Stomach smooth muscle (tissue), 2 donors: ENCODE measurements around the gene CXCL6.
A peak's percentile ranks its signal among the peaks of the same experiment; 100 is the strongest.

ENCODE experiments used
- H3K27ac ChIP-seq: one replicate; pipeline ENCODE4 v1.7.0; 2013; ENCODE audit warnings: mild to moderate bottlenecking, low read length, inconsistent platforms
- H3K27me3 ChIP-seq, 2 donors: one replicate each; pipeline ENCODE4 v1.7.0; 2013; ENCODE audit warnings: low read length in 2 of 2; ENCODE audit not compliant: insufficient read depth in 2 of 2, control insufficient read depth in 1 of 2
- H3K36me3 ChIP-seq, 2 donors: one replicate each; pipeline ENCODE4 v1.7.0; 2013; ENCODE audit warnings: low read length in 2 of 2; ENCODE audit not compliant: control insufficient read depth in 2 of 2, insufficient read depth in 2 of 2
- H3K4me1 ChIP-seq: one replicate; pipeline ENCODE4 v1.7.0; 2013; ENCODE audit warnings: low read length; ENCODE audit not compliant: control insufficient read depth, insufficient read depth
- H3K4me3 ChIP-seq, 2 donors: one replicate each; pipeline ENCODE4 v1.7.0; 2013; ENCODE audit warnings: low read length in 2 of 2
- H3K9ac ChIP-seq, 2 donors: one replicate each; pipeline ENCODE4 v1.7.0; 2013; ENCODE audit warnings: low read length in 2 of 2, mild to moderate bottlenecking in 1 of 2
- H3K9me3 ChIP-seq, 2 donors: one replicate each; pipeline ENCODE4 v1.7.0; 2013; ENCODE audit warnings: low read length in 2 of 2; ENCODE audit not compliant: control insufficient read depth in 2 of 2
- donor health status: healthy.
- donor health status: Pancreatic carcinoma.

Gene CXCL6

GRCh38 chr4:73836373-73837279, at the start of gene CXCL6:
Gene CXCL6, plus strand, starts transcription at chr4:73836678. Its CDS starts 73 bp downstream, at chr4:73836751.
- Histone ChIP-seq H3K27me3 (peaks cover 3 to 15% of the 10 kb centered on the region in 2 donors), H3K9me3 (no peaks in the 10 kb centered on the region), H3K4me3 (peak within 1 kb of the TSS in 1 of 2 donors; percentile 59), H3K27ac (no peak within 1 kb of the TSS), H3K9ac (no peak within 1 kb of the TSS), H3K36me3 (no peaks in the 10 kb centered on the region), H3K4me1 (peaks cover 4% of the 10 kb centered on the region)

- Histone ChIP-seq H3K36me3 (no peaks in the 10 kb centered on the region), H3K9me3 (no peaks in the 10 kb centered on the region), H3K4me1 (no peaks in the 10 kb centered on the region), H3K4me3 (no peak overlapping the region), H3K27me3 (no peaks in the 10 kb centered on the region), H3K27ac (no peak overlapping the region), H3K9ac (no peak overlapping the region)
Measured at GRCh38 chr4:73788411-73788810, 48.1 kb upstream of the CXCL6 start.

GRCh38 chr4:73798842-73799241, 37.6 kb upstream of the CXCL6 start:
- Histone ChIP-seq H3K4me3 (no peak overlapping the region), H3K27ac (no peak overlapping the region), H3K36me3 (no peaks in the 10 kb centered on the region), H3K4me1 (no peaks in the 10 kb centered on the region), H3K27me3 (no peaks in the 10 kb centered on the region), H3K9me3 (peaks cover 0 to 3% of the 10 kb centered on the region in 2 donors), H3K9ac (no peak overlapping the region)

- Histone ChIP-seq H3K27ac (no peak overlapping the region), H3K9ac (no peak overlapping the region), H3K4me3 (no peak overlapping the region), H3K27me3 (no peaks in the 10 kb centered on the region), H3K36me3 (no peaks in the 10 kb centered on the region), H3K9me3 (peaks cover 0 to 3% of the 10 kb centered on the region in 2 donors), H3K4me1 (no peaks in the 10 kb centered on the region)
Measured at GRCh38 chr4:73800206-73800605, 36.3 kb upstream of the CXCL6 start.

GRCh38 chr4:73801692-73802091, 34.8 kb upstream of the CXCL6 start:
- Histone ChIP-seq H3K4me3 (no peak overlapping the region), H3K36me3 (no peaks in the 10 kb centered on the region), H3K9me3 (peaks cover 0 to 3% of the 10 kb centered on the region in 2 donors), H3K27ac (no peak overlapping the region), H3K4me1 (no peaks in the 10 kb centered on the region), H3K27me3 (no peaks in the 10 kb centered on the region), H3K9ac (no peak overlapping the region)

GRCh38 chr4:73803213-73803612, 33.3 kb upstream of the CXCL6 start:
- no peak overlapping the region for H3K9ac ChIP-seq
- no peak overlapping the region for H3K4me3 ChIP-seq
- no peaks in the 10 kb centered on the region for H3K4me1 ChIP-seq
- no peaks in the 10 kb centered on the region for H3K36me3 ChIP-seq
- H3K9me3 ChIP-seq: peaks cover 0 to 3% of the 10 kb centered on the region in 2 donors
- no peak overlapping the region for H3K27ac ChIP-seq
- no peaks in the 10 kb centered on the region for H3K27me3 ChIP-seq

- H3K27me3 ChIP-seq: no peaks in the 10 kb centered on the region
- H3K27ac ChIP-seq: no peak overlapping the region
- H3K4me1 ChIP-seq: no peaks in the 10 kb centered on the region
- H3K9ac ChIP-seq: no peak overlapping the region
- H3K9me3 ChIP-seq: no peaks in the 10 kb centered on the region
- no peaks in the 10 kb centered on the region for H3K36me3 ChIP-seq
- H3K4me3 ChIP-seq: no peak overlapping the region
Measured at GRCh38 chr4:73810191-73810590, 26.3 kb upstream of the CXCL6 start.

- Histone ChIP-seq H3K27ac (no peak overlapping the region), H3K9me3 (no peaks in the 10 kb centered on the region), H3K4me3 (no peak overlapping the region), H3K36me3 (no peaks in the 10 kb centered on the region), H3K27me3 (no peaks in the 10 kb centered on the region), H3K4me1 (no peaks in the 10 kb centered on the region), H3K9ac (no peak overlapping the region)
Measured at GRCh38 chr4:73811841-73812240, 24.6 kb upstream of the CXCL6 start.

GRCh38 chr4:73814679-73815078, 21.8 kb upstream of the CXCL6 start:
- H3K36me3 ChIP-seq: no peaks in the 10 kb centered on the region
- H3K27me3 ChIP-seq: no peaks in the 10 kb centered on the region
- H3K9me3 ChIP-seq: no peaks in the 10 kb centered on the region
- no peak overlapping the region for H3K27ac ChIP-seq
- no peaks in the 10 kb centered on the region for H3K4me1 ChIP-seq
- no peak overlapping the region for H3K9ac ChIP-seq
- H3K4me3 ChIP-seq: no peak overlapping the region

- H3K27ac ChIP-seq: no peak overlapping the region
Measured at GRCh38 chr4:73815145-73815544, 21.3 kb upstream of the CXCL6 start.

GRCh38 chr4:73816814-73817213, 19.7 kb upstream of the CXCL6 start:
- no peaks in the 10 kb centered on the region for H3K27me3 ChIP-seq
- no peak overlapping the region for H3K27ac ChIP-seq
- H3K9me3 ChIP-seq: no peaks in the 10 kb centered on the region
- H3K4me3 ChIP-seq: no peak overlapping the region
- H3K36me3 ChIP-seq: no peaks in the 10 kb centered on the region
- H3K4me1 ChIP-seq: no peaks in the 10 kb centered on the region
- H3K9ac ChIP-seq: no peak overlapping the region

More at GRCh38 chr4:73815145-73815544, 21.3 kb upstream of the CXCL6 start:
- H3K4me1 ChIP-seq: no peaks in the 10 kb centered on the region
- H3K9me3 ChIP-seq: no peaks in the 10 kb centered on the region
- H3K36me3 ChIP-seq: no peaks in the 10 kb centered on the region
- no peak overlapping the region for H3K4me3 ChIP-seq
- H3K27me3 ChIP-seq: no peaks in the 10 kb centered on the region
- no peak overlapping the region for H3K9ac ChIP-seq
